ENCODE results near the gene ANK3.
"Not testable (repeated sequence)": the region's sequence is repeated elsewhere in the genome, so short reads cannot be mapped to it uniquely, and the experiment has no call there.

Gene ANK3

GRCh38 chr10:60073781-60074656 is 315.7 kb downstream of the ANK3 start:
- peak; percentile 39 for DNase-seq

GRCh38 chr10:60073397-60073780 is 316.3 kb downstream of the ANK3 start:
- no peak for DNase-seq

- DNase-seq: no peak
These were observed 320.4 kb downstream of the ANK3 start for GRCh38 chr10:60069311-60069710.

- peak; percentile 69 for DNase-seq
These were observed 339.3 kb downstream of the ANK3 start for GRCh38 chr10:60050366-60050765.

GRCh38 chr10:60048091-60048501 is 341.6 kb downstream of the ANK3 start:
- DNase-seq: no peak

- DNase-seq: no peak
These were observed 344.1 kb downstream of the ANK3 start for GRCh38 chr10:60045571-60045970.

GRCh38 chr10:60044971-60045370 is 344.7 kb downstream of the ANK3 start:
- DNase-seq: no peak

- no peak for DNase-seq
These were observed 345.4 kb downstream of the ANK3 start for GRCh38 chr10:60044242-60044641.

- DNase-seq: no peak
These were observed 346.0 kb downstream of the ANK3 start for GRCh38 chr10:60043561-60044241.

- peak; percentile 16 for DNase-seq
These were observed 346.8 kb downstream of the ANK3 start for GRCh38 chr10:60042914-60043313.

GRCh38 chr10:60042262-60042661 is 347.4 kb downstream of the ANK3 start:
- no peak for DNase-seq

- peak; percentile 51 for DNase-seq
These were observed 348.1 kb downstream of the ANK3 start for GRCh38 chr10:60041489-60042133.

- no peak for DNase-seq
These were observed 349.5 kb downstream of the ANK3 start for GRCh38 chr10:60040014-60040662.

- DNase-seq: no peak
These were observed 353.7 kb downstream of the ANK3 start for GRCh38 chr10:60035984-60036383.

GRCh38 chr10:60035375-60035774 is 354.3 kb downstream of the ANK3 start:
- not testable (repeated sequence) for DNase-seq

GRCh38 chr10:60032723-60033122 is 357.0 kb downstream of the ANK3 start:
- DNase-seq: peak; percentile 99

- DNase-seq: peak; percentile 98
These were observed 358.0 kb downstream of the ANK3 start for GRCh38 chr10:60031664-60032063.

GRCh38 chr10:60031183-60031582 is 358.5 kb downstream of the ANK3 start:
- no peak for DNase-seq

- DNase-seq: peak; percentile 26
These were observed 360.2 kb downstream of the ANK3 start for GRCh38 chr10:60029475-60029874.

GRCh38 chr10:60028081-60028480 is 361.6 kb downstream of the ANK3 start:
- DNase-seq: no peak

- DNase-seq: no peak
These were observed 364.4 kb downstream of the ANK3 start for GRCh38 chr10:60025279-60025678.

GRCh38 chr10:60024506-60024905 is 365.2 kb downstream of the ANK3 start:
- DNase-seq: no peak

Data from MV-4-11 (cell line).